Forelimb muscle (tissue), 1 donor: ENCODE data around the gene OR1L8. TPM values are rescaled to one million over a fixed set of nuclear protein-coding genes. Genes with fewer than 3 reads are reported as not detected.
"Not testable (repeated sequence)": the region's sequence is repeated elsewhere in the genome, so short reads cannot be mapped to it uniquely, and the experiment has no call there.

ENCODE experiments used
- DNase-seq: peaks from one replicate; pipeline ENCODE4 v3.0.0-alpha.2; 2013; ENCODE audit warnings: low read depth
- polyA plus RNA-seq: library from polyadenylated mRNA; unstranded; fragments of 120-200 nt; gene quantifications from one replicate; pipeline ENCODE4 v1.2.1, GENCODE V29; 2013; ENCODE audit not compliant: insufficient read length

Gene OR1L8, protein sequence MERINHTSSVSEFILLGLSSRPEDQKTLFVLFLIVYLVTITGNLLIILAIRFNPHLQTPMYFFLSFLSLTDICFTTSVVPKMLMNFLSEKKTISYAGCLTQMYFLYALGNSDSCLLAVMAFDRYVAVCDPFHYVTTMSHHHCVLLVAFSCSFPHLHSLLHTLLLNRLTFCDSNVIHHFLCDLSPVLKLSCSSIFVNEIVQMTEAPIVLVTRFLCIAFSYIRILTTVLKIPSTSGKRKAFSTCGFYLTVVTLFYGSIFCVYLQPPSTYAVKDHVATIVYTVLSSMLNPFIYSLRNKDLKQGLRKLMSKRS
- 0.15 TPM for polyA plus RNA-seq

DNA sequence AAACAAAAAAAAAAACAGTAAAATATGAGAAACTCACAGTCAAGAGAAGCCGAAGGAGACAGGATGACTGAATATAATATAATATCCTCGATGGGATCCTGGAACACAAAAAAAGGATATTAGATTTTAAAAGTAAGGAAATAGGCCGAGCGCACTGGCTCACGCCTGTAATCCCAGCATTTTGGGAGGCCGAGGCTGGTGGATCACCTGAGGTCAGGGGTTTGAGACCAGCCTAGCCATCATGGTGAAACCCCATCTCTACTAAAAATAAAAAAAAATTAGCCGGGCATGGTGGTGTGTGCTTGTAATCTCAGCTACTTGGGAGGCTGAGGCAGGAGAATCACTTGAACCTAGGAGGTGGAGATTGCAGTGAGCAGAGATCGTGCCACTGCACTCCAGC is at the start of gene OR1L8:
Gene OR1L8, minus strand, starts transcription at position 101 of the 400 bp plus-strand sequence. CDS start 14,907 bp downstream, outside the sequence.
- not testable (repeated sequence) for DNase-seq

GRCh38 chr9:122619996-122620395 is 36.8 kb upstream of the OR1L8 start:
- no peak for DNase-seq

GRCh38 chr9:122614362-122614761 is 31.2 kb upstream of the OR1L8 start, which contains the start of gene OR1Q1:
Gene OR1Q1 (plus strand): TSS chr9:122614738. CDS start chr9:122614738, 0 bp downstream.
- DNase-seq: no peak

GRCh38 chr9:122609804-122610203 is 26.6 kb upstream of the OR1L8 start:
- DNase-seq: no peak

GRCh38 chr9:122606587-122606986 is 23.4 kb upstream of the OR1L8 start:
- DNase-seq: no peak

GRCh38 chr9:122605691-122606090 is 22.5 kb upstream of the OR1L8 start:
- DNase-seq: no peak

GRCh38 chr9:122580360-122580759 is 2.8 kb downstream of the OR1L8 start:
- no peak for DNase-seq

DNA sequence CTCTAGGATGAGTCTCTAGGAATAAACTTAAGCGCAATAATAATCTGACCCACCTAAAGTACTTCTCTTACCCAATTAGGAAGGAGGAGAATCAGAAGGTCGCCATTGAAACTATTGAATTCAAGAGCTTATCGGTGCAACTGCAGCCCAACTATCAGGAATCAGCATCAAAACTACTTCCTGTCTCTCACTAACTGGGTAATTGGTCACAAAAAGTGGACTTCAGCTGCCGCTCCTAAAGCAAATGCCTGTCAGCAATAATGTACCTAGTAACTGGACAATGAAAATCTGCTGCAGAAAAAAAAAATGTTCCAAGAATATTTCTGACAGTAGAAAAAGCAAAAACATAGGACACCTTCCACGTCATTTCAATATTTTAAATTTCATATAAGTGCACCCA is 3.3 kb downstream of the OR1L8 start:
- DNase-seq: no peak

GRCh38 chr9:122572456-122572855 is 10.7 kb downstream of the OR1L8 start:
- no peak for DNase-seq

DNA sequence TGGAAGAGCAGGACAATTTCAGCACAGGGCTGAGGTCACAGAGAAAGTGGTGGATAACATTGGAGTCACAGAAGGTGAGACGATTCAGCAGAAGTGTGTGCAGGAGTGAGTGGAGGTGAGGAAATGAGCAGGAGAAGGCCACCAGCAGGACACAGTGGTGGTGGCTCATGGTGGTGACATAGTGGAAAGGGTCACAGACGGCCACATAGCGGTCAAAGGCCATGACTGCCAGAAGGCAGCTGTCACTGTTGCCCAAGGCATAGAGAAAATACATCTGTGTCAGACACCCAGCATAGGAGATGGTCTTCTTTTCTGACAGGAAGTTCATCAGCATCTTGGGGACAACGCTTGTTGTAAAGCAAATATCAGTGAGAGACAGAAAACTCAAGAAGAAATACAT is 15.3 kb downstream of the OR1L8 start:
- DNase-seq: no peak

DNA sequence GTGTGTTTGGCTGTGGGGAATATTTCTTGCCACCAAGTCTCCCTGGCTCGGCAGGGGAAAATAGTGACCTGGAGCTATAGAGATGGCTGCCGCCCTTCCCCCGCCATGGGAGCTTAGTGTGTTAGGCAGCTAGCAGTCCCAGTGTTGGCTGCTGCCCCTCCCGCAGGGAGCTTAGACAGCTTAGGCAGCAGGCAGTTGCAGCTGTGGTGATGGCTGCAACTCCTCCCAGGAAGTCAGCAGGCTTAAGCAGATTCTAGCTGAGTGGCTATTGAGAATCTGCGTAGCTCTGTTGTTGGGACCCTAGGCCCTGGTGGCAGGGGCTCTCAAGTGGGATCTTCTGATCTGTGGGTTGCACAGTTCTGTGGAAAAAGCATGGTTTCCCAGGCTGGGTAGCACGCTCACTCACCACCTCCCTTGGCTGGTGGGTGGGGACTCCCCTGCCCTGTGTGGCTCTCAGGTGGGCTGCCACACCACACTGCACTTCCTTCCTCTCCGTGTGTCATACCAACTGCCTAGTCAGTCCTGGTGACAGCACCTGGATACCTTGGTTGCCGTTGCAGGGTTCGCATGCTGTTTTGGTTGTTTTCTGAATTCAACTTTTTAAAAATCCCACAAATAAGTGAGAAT is 20.9 kb downstream of the OR1L8 start:
- no peak for DNase-seq

- DNase-seq: no peak
These were observed 21.7 kb downstream of the OR1L8 start for GRCh38 chr9:122561446-122561845.

DNA sequence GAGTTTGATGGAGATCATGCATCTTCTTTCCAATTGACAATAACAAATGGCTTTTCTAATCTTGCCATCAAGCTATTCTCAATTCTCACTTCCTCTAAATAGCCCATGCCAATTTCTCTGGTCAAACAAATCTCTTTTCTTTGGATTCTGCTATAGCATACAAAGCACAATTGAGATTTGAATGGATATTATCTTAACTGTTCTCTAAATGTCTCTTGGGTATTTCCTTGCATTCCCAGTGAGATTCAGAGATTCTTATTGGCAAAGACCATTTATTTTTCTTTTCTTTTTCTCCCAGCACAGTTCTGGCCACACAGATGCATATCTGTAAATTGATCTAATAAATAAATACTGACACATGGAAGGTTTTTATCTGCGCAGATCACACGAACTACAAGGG is 30.4 kb downstream of the OR1L8 start, which contains the start of gene OR1N2:
Gene OR1N2, plus strand, starts transcription at position 301 of the 400 bp plus-strand sequence. CDS start 100 bp downstream, outside the sequence.
- DNase-seq: no peak

GRCh38 chr9:122551371-122551770 is 31.8 kb downstream of the OR1L8 start:
- DNase-seq: no peak

- DNase-seq: no peak
These were observed 37.0 kb downstream of the OR1L8 start for GRCh38 chr9:122546196-122546595.

- no peak for DNase-seq
These were observed 44.4 kb downstream of the OR1L8 start for GRCh38 chr9:122538757-122539156.

GRCh38 chr9:122537066-122537465 is 46.1 kb downstream of the OR1L8 start:
- DNase-seq: not testable (repeated sequence)

DNA sequence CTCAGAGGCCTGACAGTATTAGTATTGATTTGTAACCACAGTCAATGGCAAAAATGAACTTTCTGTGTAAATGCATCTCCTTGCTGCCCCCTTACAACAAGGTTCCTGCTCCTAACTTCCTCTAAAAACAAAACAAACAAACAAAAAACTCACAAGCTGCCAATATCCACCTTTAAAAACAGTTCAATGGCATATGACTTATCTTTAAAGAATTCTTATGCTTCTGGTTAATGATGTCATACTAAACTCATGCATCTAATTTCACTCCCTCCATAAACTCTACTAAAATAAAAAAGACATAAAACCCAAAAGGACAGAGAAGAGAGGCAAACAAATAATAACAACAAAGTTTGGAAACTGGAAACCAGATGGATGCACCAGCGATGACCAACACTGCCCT is 47.0 kb downstream of the OR1L8 start:
- no peak for DNase-seq

DNA sequence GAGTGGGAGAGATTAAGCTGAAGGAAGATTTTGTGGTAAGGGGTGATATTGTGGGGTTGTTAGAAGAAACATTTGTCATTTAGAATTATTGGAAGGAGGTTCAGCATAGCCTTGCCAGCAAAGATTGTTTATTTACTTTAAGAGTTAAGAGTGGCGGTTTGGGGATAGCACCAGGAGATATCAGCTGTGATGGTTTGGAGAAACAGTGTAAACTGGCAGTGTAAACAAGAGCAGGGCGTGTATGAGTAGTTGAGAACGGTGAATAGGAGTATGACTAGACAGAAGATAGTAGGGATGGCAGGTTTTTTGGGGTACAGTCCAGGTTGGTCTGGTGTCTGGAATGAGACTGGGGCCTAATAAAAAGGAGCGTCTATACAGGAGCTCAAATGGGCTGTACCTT is 52.0 kb downstream of the OR1L8 start:
- not testable (repeated sequence) for DNase-seq

DNA sequence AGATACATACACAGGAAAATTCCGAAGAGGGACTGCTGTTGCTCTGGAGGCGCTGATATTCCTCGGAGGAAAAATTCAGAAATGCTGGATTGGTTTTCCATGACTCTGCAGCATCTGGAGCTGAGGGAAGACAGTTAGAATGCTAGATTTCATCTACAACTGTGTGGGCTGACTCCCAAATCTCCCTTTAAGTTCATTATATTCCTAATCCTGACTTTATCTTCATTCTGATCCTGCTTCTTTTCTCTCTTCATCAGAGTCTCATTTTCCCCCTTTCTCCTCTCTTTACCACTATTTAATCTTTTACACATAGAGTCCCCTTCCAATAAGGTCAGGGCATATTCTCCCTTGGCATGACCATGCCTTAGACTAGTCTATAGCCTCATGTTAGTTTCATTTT is 56.0 kb downstream of the OR1L8 start, which contains the start of gene OR1N1:
Gene OR1N1, minus strand, starts transcription at position 101 of the 400 bp plus-strand sequence. Its CDS starts 0 bp downstream, at position 101.
- no peak for DNase-seq

DNA sequence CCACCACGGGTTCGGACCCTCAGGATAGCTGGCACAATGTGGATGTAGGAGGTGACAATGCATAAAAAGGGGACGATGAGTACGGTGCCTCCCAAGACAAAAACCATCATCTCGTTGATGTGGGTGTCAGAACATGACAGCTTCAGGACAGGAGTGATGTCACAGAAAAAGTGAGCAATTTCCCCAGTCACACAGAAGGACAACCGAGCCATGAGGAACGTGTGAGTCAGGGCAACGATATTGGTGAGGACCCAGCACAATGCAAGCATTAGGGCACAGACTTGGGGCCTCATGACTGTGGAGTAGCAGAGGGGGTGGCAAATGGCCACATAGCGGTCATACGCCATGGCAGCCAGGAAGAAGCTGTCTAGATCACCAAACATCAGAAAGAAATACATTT is 56.6 kb downstream of the OR1L8 start:
- no peak for DNase-seq

- no peak for DNase-seq
These were observed 63.8 kb downstream of the OR1L8 start for GRCh38 chr9:122519376-122519775.

DNA sequence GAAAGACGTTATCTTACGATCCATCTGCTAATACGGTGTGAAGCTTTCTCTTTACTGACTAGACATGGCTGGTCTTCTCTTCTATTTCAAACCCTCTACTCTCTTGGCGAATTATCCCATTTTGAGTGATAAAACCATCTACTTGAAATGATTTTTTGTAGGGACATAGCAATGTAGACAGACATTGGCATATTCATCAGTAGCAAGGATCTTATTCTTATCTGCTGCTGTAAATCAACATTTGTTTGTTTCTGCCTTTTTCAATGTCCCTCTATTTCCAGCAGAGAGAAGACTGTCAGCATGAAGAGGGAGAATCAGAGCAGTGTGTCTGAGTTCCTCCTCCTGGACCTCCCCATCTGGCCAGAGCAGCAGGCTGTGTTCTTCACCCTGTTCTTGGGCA is 64.3 kb downstream of the OR1L8 start, which contains the start of gene OR1J4:
Gene OR1J4, plus strand, starts transcription at position 301 of the 400 bp plus-strand sequence. Its CDS starts 0 bp downstream, at position 301.
- DNase-seq: no peak
